Hematopoietic multipotent progenitor cell treated with erythropoietin and hydrocortisone succinate and interleukin-3 and kit ligand, for 4 days (in vitro differentiated cells): Measurements from ENCODE around the gene GPC1.

ENCODE experiments used
- DNase-seq: peaks from one replicate; pipeline ENCODE4 v3.0.0-alpha.2; 2015

The GPC1 gene

GRCh38 chr2:240412975-240413812 lies 22.3 kb upstream of the GPC1 start:
- DNase-seq = no peak

- DNase-seq = no peak
Measured at GRCh38 chr2:240413813-240414429, 21.5 kb upstream of the GPC1 start.

DNA sequence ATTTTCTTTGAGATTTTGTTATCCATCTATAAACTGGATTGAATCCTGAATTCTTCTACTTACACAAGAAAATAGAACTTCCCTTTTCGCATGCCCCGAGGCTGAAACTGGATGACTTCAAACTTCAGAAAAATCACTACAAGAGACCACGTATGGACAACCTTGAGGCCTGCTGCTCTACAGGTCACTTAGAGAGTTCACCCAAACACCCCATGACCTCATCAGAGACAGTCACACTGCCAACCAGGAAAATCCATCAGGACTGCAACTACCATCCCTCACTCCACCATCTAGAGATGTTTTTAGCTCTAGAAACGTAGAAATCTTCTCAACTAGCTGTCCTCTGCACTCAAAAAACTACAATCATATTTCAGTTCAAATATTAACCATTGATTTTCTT lies 18.6 kb upstream of the GPC1 start:
- DNase-seq = no peak

DNA sequence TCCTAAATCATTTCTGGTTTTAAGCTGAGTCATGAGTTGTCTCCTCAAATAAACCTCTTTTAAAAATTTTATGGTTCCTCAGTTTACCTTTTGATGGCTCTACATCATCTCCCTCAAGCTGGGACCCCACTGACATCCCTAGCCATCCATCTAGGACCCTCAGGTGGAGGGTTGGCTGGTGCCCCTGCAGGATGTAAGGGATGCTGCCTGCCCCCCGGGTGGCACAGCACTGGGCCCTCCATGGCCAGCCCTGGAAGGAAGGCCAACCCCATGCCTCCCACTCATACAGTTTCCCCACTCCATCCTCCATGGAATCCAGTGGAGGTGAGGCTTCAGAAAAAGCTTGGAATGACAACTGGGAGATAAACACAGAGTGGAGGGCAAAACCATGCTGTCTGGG lies 17.2 kb upstream of the GPC1 start:
- no peak for DNase-seq

DNA sequence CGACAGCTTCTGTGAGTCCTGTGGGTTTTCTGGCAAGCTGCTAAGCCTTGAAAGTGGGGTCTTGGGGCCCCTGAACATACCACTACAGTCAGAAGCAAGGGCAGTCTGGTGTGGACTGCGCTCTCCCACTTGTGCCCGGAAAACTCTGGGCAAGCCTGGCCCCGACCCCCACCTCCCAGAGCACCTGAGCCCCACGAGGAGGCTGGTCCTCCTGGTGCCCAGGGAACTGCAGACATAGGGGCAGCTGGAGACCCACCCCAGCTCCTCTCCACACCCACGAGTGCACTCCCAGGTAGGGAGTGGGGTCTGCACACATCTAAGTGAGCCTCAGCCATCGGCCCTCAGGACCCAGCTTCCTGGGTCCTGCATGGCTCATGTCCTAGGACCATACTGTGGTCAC lies 16.2 kb upstream of the GPC1 start:
- DNase-seq = no peak

- no peak for DNase-seq
Measured at GRCh38 chr2:240419723-240420122, 15.7 kb upstream of the GPC1 start.

- DNase-seq = no peak
Measured at GRCh38 chr2:240420206-240421104, 15.0 kb upstream of the GPC1 start.

DNA sequence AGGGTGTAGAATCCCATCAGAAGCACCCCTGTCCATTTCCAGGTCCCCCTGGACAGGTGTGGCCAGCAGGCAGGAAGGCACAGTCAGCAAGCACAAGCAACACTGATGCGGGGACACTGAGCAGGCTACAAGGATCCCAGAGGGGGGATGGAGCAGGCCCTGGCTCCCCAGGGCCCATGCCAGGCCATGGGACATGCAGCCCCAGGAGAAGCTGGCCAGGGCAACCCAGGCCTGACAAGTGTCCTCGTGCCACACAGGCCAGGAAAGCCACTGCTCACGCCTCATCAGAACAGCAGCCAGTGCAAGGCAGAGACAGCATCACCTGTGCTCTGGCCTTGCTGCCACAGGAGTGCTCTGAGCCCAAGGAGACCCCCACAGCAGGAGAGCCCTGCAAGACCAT lies 14.1 kb upstream of the GPC1 start:
- no peak for DNase-seq

DNA sequence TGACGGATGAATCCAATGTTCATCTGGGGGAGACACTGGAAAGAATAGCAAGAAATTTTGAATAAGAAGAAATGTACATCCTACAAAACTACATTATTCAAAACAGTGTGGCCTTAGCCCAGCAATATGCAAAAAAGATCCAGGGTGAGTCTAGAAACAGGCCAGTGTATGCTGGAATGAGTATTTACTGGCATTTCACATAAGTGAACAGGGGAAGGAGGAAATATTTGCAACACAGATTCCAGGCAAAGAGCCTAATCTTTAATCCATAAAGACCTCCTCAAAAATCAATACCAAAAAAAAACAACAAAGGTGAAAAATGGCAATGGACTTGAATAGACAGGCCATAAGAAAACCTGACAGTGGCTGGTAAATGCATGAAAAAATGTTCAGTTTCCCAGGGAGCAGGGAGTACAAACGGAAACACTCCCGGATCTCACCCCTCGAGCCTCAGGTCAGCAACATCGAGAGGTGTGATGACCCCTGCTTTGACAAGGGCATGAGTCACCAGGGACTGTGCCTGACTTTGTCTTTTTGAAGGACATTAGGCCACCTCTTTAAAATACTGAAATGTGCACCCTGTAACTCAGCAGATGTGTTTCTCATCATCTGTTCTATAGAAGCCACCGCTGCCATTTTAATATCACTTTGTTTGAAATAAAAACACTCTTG lies 12.7 kb upstream of the GPC1 start:
- DNase-seq = no peak

GRCh38 chr2:240423788-240424191 lies 11.7 kb upstream of the GPC1 start:
- DNase-seq = no peak

DNA sequence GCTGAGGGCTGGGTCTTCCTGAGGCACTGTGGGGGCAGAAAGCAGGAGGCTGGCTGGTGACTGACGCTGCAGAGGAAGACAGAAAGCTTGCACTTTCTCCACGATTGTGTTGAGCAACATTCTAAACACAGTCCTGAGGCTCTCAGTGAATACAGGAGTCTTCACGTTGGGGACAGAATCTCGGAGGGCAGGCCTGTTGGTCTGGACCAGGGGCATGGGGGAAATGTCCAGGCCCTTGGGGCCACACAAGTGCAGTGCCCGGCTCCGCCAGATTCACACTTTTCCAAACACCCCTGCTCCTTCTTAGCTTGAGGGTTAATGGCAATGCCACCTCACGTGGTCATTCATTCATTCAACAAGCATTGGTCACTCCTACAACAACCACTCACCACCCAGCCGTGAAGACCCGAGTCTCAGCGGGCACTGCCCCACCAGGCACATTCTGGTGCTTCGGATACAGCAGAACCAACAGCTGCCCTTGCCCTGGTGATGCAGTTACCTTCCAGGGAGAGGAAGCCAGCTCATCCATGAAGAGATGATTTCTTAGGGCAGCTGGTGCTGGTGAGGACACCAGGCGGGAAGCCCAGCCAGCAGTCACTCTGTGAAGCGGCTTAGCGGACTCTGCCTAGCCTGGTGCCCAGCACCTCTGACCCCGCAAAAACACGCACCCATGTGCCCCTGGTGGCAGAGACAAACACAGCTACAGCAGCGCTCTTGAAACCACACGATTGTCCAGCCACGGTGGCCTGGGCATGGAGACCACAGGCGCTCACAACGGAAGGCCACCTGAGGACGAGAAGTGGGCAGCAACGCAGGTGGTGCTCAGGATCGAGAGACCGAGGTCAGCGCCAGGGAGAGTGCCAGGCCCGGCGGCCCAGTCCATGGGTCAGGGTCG lies 10.9 kb upstream of the GPC1 start:
- DNase-seq = no peak

DNA sequence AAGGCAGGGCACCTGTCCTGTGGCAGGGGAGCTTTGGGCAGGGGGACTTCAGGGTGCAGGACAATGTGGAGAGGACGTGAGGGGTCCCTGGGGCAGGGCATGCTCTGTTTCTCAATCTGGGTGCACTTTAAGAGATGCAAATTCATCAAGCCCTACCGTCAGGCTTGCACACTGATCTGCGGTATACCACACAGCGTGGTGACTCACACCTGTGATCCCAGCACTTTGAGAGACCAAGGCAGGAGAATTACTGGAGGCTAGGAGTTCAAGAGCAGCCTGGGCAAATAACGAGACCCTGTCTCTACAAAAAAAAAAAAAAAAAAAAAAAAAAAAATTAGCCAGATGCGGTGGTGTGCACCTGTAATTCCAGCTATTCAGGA lies 10.2 kb upstream of the GPC1 start:
- no peak for DNase-seq

- no peak for DNase-seq
Measured at GRCh38 chr2:240425697-240426096, 9.8 kb upstream of the GPC1 start.

DNA sequence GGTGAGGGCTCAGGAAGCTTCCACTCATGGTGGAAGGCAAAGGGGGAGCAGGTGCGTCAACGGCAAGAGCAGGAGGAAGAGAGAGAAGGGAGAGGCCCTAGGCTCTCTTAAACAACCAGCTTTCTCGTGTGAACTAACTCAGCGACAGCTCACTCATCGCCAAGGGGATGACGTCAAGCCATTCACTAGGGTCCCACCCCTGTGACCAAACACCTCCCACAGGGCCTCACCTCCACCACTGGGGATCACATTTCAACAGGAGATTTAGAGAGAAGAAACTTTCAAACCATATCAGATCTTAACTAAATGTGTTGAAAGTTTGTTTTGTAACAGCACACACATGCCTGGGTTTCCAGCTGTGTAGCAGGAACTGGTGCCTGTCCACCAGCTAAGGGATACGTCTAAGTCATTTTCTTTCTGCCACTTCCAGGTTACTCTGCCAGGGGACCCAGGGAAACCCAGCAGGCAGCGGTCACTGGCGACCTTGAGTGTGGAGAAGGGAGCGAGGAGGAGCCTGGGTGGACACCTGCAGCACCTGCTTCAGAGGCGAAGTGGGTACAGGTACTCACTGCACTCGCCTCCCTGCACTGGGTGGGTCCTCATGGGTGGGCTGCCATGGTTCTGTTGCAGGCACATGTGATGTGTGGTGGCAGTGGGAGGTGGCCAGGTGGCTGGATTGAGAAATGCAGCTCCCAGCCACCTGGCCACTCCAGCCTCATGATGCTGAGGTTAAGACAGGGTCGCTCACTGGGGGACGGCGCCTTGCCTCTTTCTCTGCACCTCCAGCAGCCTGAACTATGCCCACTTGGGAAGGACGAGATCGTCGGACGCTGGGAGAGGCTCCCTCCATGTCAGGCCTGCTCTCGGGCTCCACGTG lies 8.4 kb upstream of the GPC1 start:
- DNase-seq = no peak

DNA sequence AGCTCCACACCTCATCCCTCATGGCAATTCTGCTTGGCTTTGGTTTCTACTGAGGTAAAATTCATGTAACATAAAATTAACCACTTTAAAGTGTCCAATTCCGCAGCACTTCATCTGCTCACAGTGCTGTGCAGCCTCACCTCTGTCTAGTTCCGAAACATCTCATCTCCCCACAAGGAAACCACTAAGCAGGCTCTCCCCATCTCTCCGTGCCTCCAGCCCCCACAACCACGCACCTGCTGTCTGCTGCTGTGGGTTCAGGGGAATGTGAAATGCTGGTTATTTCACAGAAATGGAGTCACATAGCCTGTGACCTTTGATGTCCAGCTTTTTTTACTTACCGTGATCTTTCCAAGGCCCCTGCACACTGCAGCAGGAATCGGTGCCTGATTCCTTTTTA lies 7.7 kb upstream of the GPC1 start:
- no peak for DNase-seq

DNA sequence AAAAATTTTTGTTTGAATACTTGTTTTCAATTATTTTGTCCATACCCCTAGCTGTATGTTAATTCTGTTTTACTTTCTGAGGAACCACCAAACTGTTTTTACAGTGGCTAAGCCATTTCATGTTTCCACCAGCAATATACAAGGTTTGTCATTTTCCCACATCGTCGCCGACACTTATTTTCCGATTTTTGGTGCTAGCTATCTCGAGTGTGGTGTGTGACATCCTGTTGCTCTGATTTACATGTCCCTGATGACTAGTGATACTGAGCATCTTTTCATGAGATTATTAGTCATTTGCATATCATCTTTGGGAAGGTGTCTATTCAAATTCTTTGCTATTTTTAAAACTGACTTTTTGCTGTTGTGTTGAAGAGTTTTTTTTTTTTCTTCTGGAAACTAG lies 7.2 kb upstream of the GPC1 start:
- no peak for DNase-seq

DNA sequence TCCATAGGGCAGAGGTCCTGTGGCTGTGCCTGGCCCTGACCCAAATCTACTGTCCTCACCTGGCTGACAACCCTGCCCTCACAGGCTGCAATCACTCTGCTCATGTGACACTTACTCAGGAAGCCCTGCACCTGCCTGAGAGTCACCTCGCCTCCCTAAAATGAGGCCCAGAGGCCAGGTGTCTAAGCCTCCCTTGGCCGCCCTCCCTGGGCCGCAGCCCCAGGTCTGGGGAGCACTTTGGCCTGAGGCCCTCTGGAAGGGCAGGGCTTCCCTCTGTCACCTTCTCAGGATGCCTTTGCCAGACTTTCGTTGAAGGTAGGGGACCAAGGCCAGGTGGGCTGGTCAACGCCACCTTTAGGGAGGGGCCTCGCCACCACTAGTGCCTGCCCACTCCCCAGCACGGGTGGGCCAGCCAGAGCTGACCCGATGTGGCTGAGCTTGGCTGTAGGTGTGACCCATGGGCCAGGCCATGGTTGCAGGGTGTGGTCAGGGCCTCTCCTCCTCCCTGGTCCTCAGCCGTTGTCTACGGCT lies 6.1 kb upstream of the GPC1 start:
- DNase-seq = no peak

- no peak for DNase-seq
Measured at GRCh38 chr2:240429872-240430491, 5.5 kb upstream of the GPC1 start.

DNA sequence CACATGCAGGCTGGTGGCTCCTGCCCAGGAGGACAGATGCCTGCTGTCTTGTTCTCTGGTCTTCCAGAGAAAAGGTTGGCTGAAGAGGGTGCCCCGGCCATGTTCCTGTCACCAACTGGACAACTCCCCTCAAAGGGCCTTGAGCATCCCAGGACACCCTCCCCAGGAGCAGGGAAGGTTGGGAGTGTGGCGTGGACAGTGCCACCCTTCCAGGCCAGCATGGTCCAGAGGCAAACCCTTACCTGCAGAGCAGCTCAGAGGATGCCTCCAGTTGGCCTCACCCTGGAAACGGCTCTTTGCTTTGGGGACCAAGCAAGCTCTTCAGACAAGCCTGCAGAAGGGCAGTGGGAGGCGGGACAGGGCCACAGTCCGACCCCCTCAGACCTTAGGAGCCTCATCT lies 4.9 kb upstream of the GPC1 start:
- no peak for DNase-seq

GRCh38 chr2:240431271-240431660 lies 4.2 kb upstream of the GPC1 start:
- no peak for DNase-seq
